ENCODE results near the gene FTO.
"Not testable (repeated sequence)": the region's sequence is repeated elsewhere in the genome, so short reads cannot be mapped to it uniquely, and the experiment has no call there.

DNA sequence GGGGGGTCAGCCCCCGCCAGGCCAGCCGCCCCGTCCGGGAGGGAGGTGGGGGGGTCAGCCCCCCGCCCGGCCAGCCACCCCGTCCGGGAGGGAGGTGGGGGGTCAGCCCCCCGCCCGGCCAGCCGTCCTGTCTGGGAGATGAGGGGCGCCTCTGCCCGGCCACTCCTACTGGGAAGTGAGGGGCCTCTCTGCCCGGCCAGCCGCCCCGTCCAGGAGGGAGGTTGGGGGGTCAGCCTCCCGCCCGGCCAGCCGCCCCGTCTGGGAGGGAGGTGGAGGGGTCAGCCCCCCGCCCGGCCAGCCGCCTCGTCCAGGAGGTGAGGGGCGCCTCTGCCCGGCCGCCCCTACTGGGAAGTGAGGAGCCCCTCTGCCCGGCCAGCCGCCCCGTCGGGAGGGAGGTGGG lies 5.7 kb upstream of the FTO start:
- TF ChIP-seq, protein P1, sequence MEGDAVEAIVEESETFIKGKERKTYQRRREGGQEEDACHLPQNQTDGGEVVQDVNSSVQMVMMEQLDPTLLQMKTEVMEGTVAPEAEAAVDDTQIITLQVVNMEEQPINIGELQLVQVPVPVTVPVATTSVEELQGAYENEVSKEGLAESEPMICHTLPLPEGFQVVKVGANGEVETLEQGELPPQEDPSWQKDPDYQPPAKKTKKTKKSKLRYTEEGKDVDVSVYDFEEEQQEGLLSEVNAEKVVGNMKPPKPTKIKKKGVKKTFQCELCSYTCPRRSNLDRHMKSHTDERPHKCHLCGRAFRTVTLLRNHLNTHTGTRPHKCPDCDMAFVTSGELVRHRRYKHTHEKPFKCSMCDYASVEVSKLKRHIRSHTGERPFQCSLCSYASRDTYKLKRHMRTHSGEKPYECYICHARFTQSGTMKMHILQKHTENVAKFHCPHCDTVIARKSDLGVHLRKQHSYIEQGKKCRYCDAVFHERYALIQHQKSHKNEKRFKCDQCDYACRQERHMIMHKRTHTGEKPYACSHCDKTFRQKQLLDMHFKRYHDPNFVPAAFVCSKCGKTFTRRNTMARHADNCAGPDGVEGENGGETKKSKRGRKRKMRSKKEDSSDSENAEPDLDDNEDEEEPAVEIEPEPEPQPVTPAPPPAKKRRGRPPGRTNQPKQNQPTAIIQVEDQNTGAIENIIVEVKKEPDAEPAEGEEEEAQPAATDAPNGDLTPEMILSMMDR (IDR thresholded peaks at IDR 0.05): not testable (repeated sequence)
- not testable (repeated sequence) for TF ChIP-seq ZFX (IDR thresholded peaks at IDR 0.05; ENCODE audit: borderline replicate concordance)
